Measurements from ENCODE around the gene ITFG2.

- TF ChIP-seq POLR2A (IDR thresholded peaks at IDR 0.05; ENCODE audit: low read length) = no peak
- no peak for TF ChIP-seq GATA1 (IDR thresholded peaks at IDR 0.05; ENCODE audit: low read depth, low read length)
Observed at GRCh38 chr12:2864198-2864597, 51.7 kb downstream of the ITFG2 start.
